GM21528 (cell line): Measurements from ENCODE around the gene CCN5.
"Not testable (repeated sequence)": the region's sequence is repeated elsewhere in the genome, so short reads cannot be mapped to it uniquely, and the experiment has no call there.

ENCODE experiments used
- ATAC-seq: cut with Tn5 transposase; IDR thresholded peaks from one replicate; pipeline ENCODE4 v1.9.1; 2021; ENCODE audit warnings: mild to moderate bottlenecking, moderate library complexity; ENCODE audit not compliant: unreplicated experiment, low FRiP score

Gene CCN5

DNA sequence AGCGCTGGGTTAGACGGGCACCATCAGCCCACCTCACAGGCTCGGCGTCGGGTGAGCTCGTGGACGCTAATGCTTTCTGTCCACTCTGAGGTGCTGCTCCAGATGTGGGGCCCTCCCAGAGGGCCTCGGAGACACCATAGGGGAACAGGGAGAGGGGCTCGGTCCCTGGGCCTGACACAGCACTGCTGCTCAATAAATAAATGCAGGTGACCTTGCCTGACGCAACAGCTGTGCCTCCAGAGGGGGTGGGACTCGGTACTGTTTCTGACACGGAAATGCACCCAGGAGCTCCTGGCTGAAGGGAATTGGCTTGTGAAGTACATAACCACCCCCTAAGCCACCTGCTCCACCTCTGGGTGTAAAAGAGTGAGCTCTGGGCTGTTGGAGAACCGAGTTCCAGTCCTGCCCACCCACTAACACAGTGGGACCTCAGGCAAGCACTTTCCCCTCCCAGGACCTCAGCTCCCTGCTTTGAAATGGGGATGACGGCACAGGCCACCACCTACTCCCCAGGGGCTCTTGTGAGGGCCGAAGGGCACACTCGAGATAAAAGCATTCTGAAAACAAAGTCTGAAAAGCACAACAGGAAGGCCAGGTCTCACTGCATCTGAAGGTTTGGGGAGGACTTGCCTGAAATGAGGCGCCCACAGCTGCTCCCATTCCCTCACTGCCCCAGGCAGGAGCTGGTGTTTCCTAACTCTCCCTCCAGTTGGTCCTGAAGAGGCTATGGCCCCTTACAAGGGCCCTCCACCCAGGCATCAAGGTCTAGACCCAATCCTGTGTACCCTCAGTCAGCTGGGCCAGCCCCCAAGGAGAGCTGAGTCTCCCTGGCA is 37.1 kb downstream of the CCN5 start:
- no peak for ATAC-seq

DNA sequence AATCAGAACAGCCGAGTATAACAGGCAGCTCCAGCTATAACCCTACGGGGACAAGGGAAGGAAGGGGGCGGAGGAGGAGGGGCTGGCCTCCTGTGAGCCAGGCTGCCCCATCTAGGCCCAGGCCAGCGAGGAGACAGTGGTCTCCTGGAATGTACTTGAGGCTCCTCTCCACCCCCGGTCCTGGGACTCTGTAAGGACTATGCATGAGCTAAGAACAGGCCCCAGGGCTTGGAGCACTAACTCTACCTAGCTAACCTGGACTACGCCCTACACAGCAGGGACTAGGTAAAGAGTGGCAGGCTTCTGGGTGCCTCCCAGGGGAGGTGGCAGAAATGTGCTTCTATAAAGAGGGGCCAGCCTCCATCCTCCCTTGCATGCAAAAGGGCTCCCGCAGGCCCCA is 39.4 kb downstream of the CCN5 start:
- no peak for ATAC-seq

DNA sequence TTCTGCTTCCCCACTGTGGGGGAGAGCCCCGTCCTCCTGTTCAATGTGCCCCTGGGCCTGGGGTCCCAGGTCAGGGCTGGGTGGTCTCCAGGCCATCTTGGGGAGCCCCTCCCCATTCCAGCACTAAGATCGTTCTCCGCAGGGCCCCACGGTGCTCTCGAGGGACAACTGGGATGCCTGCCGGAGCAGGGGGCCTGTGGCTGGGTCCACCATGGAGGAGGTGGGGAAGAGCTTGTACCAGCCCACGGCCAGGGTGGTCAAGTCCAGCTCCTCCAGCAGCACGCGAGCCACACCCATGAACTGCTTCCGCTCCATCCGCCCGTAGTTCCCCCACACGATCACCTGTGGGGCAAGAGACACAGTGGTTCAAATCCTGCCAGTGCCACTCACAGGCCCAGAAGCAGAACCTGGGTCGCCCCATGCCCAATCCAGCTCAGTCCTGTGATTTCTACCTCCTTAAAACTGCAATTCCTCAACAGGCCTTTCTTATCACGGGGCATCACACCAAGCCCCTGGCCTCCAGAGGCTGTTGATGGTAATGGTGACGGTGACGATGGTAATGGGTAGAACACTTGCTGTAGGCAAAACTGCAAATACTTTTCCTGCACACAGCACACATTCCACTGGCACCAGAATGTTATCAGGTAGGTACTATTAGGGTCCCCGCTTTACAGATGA is 41.0 kb downstream of the CCN5 start:
- ATAC-seq, result no peak

DNA sequence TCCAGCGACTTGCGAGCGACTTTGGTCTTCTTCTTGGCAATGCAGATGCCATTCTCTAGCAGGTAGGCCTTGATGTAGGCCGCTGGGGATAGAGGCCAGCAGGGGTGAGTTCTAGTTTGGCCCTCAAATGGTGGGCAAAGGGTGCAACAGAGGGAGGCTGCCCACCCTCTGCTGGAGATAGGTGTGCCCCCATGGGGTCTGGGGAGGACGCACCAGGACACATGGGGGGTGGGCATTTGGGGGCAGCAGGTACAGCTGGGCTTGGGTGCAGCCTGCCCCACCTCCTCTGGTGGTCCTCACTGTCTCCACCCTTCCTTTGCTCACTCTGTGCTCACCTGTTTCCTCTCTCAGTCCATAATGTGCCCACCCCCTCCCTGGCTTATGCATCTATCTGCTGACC is 41.8 kb downstream of the CCN5 start:
- ATAC-seq, result no peak

DNA sequence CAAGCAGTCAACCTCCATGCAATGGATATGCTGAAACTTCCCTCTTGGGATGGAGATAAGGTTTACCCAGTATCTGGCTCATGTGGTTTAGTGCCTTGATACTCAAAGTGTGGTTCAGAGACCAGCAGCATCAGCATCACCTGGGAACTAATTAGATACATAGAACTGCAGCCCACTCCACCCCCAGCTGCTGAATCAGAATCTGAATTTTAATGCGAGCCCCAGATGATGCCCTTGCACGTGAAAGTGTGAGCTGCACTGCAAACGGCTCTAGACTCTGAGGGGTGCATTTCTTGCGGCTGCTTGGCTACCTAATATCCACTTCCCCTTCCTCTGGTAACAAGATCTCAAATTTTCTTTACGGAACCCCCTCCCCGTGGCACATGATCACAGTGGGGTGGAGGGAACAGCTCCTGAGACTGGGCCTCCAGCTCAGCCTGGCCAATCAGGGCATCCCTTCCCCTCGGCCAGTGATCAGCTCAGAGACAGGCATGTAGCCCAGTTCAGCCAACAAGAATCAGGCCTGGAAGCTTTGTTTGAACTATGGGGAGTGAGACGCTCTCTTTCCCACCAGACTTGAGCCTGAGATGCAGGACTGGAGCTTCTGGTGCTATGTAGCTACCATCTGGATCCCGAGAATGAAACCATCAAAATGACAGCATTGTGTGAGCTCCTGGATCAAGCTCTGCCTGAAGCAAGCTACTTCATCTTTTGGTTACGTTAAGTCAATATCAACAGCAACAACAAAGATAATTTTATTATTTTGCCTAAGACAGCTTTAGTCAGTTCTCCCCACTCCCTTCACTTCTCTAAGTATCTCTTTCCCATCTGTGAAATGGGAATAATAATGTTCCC is 43.3 kb downstream of the CCN5 start:
- no peak for ATAC-seq

DNA sequence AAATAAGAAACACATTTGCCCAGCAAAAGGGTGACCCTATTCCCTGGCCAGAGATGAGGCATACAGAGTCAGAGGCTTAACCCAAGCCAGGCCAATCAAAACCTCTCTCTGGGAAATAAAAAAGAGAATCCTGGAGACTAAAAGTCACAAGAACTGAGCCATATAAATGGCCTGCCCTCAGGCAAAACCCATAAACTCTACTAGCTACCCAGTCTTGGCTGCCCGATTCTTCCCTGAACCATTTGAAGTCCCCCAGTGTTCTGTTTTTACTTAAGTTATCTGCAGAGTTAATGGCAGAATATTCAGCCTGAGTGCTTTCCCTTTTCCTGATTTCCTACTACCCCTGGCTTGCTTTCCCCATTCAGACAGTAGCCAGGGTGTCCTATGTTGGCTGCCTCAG is 44.4 kb downstream of the CCN5 start:
- ATAC-seq, result no peak

DNA sequence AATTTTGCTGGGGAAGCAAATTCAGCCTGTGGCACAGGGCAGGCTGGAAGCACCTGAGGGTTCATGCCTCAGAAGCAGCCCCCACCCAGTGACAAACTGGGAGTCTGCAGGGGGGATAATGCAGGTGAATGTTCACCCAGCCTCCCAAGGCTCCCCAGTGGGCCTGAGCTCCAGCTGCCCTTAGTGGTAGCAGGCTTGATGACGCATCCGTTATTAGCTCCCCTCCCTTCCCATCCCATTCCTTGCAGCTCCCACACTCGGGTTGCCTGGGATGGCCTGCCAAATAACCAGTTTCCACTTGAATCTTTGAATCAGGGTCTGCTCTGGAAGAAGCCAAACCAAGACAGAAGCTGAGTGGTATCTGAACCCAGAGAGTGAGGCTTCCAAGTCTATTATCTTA is 46.3 kb downstream of the CCN5 start:
- ATAC-seq, result no peak

DNA sequence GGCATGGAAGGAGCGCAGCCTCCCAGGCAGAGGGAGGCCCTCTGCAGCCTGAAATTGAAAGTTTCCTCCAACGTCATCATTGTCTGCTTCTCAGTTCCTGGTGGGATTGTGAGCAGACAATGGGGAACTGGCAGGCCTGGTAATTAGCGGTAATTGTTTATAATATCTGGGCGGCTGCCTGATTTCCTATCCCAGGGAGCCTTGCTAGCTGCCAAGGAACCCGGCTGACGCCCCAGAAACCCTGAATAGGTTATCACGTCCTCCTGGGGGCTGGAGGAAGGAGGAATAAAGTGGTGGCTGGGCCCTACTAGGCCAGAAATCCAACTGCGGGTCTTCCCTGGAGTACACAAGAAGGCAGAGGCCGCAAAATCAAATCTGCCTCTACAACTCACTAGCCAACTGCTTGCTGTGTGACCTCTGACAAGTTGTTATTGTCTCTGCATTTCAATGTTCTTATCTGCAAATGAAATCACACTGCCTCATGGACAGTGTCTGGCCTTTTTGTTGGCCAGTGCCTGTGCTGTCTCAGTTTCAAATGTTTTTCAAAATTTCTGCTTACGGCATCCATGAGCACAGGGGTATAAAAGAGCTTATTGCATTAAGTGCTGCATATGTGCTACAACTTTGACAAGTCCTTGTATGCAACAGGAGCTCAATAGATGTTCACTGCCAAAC is 47.4 kb downstream of the CCN5 start:
- no peak for ATAC-seq

DNA sequence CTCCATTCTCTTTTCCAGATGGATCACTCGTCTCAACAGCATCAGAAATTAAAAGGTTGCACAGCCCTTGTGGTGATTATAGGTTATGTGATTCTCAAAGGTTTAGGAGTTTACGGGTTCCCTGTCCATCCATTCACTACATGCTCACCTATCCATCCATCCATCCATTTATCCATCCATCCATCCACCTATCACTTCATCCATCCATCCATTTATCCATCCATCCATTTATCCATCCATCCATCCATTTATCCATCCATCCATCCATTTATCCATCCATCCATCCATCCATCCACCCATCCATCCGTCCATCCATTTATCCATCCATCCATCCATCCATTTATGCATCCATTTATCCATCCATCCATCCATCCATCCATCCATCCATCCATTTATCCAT is 48.6 kb downstream of the CCN5 start:
- ATAC-seq, result not testable (repeated sequence)

DNA sequence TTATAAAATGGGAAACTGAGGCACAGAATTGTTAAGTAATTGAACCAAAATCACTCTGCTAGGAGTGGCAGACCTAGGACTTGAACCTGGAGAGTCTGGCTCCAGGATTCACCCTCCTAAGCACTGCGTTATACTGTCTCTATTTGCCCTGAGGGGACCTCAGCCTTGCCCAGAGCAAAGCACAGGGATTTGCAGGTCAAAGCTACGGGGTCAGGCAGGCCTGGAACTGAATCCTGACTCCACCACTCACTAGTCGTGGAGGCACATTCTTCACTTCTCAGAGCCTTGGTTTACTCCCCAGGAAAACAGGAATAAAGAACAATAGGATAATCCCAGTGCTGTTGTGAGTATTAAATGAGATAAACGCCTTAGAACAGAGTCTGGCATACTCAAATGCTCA is 49.9 kb downstream of the CCN5 start:
- no peak for ATAC-seq

DNA sequence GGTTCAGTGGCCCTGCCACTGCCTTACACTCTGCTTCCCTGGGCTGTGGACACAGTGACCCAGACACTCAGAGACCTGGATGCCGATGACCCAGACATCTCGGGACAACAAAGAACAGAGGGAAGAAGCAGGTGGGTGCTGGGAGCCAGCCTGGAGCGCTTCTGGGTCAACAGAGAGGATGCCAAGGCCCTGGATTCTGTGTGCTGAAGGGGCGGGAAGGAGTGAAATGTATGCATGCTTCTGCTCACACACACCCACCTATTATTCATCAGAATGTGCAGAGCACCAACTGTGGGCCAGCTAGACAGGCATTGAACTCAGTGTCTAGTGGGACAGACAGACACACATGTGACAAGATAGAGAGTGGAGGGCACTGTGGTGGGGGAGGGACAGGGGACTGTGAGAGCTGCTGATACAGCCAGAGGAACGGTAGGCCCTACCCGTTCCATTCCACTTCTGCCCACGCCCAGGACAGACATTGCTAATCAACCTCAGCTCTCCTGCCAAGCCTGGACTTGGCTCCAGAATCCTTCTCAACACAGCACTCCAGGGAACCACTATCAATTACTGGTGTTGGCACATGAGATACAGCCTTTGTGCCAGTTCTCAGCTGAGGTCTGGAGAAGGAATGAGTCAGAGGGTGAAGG is 50.7 kb downstream of the CCN5 start:
- no peak for ATAC-seq

DNA sequence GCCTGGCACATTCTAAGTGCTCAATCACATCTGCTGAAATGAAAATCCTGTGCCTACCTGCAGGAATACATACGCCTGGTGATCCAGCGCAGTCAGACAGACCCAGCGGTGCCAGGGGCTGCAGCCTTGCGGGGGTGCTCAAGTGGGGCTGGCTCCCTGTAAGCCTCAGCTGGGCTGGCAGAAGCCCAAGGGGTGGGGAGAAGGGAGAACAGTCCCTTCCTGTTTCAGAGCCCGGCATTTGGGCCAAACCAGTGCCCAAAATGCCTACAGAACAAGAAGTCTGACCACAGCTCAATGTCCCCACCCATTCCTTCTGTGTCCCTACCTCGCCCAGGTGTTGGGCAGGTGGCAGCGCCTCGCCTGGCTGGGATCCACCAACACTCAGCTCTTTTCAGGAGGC is 53.1 kb downstream of the CCN5 start:
- no peak for ATAC-seq

DNA sequence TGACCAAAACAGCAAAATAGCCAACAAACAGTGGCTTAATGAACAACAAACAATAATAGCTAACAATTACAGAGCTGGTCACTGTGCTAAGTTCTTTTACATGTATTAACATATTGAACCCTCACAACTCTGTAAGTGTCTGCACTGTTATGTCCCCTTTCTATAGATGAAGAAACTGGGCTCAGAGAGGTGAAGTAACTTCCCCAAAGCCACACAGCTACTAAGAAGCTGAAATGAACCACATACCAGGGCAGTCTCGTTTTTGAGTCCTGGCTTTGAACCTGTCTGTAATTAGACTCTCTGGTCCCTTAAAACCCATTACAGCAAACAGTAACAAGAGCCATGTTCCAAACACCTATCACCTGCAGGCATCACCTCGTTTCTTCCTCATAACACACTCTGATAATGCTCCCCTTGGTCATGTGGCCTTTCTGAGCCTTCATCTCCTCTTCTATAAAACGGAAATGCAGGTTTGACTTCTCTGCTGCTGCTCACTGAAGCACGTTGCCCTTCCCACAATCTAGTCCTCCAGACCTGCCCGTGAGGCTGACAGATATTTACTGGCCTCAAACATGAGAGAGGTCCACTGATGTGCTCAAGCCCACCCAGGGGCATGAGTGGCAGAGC is 53.8 kb downstream of the CCN5 start:
- ATAC-seq, result no peak

DNA sequence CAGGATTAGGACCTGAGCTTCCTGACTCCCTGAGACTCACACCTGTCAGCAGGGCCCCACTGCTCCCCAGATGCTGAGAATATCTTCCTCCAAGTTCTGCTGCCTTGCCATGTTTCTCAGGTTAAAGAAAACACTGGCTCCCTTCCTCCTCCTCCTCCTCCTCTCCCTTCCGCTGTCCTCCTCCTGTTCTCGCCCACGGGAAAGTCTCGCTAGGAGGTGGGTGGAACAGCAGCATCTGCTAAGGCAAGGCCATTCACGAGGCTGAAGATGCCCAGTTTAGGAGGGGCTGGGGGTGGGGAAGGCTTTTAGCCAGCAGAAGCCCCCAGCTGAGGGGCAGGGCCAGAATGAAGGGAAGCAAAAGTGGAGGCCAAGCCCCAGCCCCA is 54.3 kb downstream of the CCN5 start:
- ATAC-seq, result no peak

DNA sequence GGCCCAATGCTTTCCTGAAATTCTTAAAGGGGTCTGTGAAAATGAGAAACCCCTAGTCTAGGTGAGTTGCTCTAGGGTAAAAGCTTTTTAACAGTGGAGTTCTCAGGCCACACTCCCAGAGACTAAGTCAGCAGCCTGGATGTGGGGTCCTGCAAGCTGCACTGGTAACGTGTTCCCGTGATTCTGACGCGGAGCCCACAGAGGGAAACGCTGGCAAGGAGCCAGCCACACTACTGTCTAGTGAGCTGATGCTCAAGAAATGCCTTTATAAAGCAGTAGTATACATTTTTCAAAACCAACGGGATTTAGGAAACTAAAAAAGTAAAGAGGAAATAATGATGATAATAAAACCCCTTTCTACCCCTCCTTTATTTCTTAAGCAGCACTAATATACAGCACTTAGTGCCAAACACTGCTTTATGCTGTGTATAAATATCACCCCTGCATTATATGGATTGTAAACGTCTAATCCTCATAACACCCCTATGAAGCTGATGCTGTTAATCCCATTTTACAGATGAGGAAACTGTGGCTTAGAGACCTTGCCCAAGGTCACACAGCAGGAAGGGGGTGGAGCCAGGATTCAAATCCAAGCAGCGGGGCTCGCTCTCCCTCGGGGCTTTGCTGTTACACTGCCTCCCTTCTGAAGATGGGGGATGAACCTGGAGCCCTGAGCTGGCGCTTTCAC is 55.5 kb downstream of the CCN5 start:
- ATAC-seq, result no peak

DNA sequence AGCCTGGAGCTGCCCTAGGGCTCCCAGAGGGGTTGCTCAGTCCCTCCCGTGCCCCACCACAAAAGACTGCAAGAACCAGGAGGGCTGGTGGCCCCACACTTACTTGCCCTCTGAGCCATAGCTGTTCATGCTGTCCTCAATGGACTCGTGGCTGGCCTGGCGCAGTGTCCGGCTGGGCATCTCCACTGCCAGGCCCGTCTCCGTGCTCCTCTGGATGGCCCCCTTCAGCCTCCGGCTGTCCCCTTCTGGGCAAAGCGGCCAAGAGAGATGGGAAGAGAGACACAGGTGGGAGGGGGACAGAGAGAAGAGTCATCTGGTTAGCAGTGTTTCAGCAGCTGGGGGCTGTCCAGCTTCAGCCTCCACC is 56.0 kb downstream of the CCN5 start:
- ATAC-seq, result no peak

DNA sequence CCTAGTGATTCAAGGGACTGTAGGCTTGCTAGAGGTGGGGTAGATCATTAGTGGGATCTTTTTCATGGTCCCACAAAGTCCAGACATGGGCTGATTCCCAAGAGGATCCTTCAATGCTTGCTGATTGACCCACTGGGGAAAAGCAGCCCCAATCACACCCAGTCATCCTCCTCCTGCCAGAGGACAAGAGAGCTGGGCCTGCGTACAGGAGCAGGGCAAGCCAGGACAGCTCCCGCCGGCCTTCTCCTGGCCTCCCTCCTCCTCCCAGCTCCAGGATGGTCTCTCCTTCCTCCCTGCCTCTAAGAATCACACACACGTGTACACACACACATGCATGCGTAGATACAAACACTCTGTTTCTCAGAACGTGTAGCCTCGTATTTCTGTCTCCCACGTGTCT is 57.5 kb downstream of the CCN5 start:
- no peak for ATAC-seq

DNA sequence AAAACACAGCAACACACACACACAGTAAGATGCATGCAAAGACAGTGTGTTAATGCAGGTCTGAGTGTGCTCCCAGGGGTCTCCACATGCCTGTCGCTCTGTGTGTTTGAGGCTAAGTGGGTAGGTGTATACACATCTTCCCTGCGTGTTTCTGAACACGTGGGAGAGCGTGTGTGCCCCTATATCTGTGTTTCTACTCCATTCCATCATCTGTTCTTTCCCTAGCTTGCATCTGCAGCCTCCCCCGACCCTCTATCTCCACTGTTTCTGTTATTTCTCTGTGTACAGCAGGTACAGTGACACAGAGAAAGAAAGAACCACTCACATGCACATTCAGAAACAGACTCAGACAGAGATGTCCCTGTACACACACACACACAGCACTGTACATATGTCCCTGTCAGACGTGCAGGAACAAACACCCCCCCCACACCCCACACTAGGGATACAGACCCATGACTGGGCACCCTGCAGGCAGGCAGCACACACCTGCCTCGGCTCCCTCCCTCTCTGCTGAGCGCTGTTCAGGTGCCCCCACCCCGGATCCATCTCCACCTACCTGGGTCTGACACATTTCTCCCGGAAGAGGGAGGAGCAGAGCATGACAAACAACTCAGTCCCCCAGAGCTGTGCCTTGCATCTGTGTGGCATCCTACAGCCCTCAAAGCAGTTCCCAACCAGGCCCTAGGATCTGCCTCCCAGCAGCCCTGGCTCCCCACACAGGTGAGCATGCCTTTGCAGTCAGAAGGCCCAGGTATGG is 58.1 kb downstream of the CCN5 start:
- no peak for ATAC-seq

DNA sequence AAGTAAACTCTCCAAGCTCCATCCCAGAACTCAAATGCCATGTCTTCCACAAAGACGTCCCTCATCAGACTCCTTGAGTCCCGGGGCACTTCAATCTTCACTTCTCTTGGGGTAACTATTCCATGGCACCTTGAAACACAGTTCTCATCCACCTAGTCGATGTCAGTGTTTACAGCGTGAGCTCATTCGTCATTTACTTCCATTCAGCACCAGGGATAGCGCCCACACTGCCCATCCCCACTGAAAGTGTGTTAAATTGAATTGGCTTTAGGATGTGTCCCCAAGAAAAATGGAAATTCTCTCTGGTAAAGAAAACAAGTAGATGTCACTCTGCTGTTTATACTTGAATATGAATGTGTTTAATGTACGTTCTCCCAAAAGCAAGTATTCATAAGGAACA is 61.8 kb downstream of the CCN5 start:
- ATAC-seq, result no peak
